ENCODE measurements around the gene NFYA. TPM values are rescaled to one million over a fixed set of nuclear protein-coding genes. Genes with fewer than 3 reads are reported as not detected.

NFYA gene
- total RNA-seq, 2 experiments from 2014 or later = 26.7 to 27.3 TPM

GRCh38 chr6:41032830-41033229, 39.9 kb upstream of the NFYA start:
- TF ChIP-seq CTCF (IDR thresholded peaks at IDR 0.05) = no peak
- Mint-ChIP-seq H3K4me3 (no peak overlapping the region), H3K9me3 (no peaks in the 10 kb centered on the region), H3K27me3 (no peaks in the 10 kb centered on the region), H3K4me1 (ENCODE audit: low read depth) (peaks cover 19% of the 10 kb centered on the region), H3K27ac (no peak overlapping the region), H3K36me3 (ENCODE audit: low read depth) (no peaks in the 10 kb centered on the region)
- no peaks in the 10 kb centered on the region for H3K36me3 ChIP-seq (ENCODE audit: insufficient read depth, low read length)
- peaks cover 16% of the 10 kb centered on the region for H3K4me1 ChIP-seq (ENCODE audit: insufficient read depth, low read length)
- DNase-seq (no peak), ATAC-seq (ENCODE audit: poor library complexity) (no peak)
- H3K27me3 ChIP-seq (ENCODE audit: control insufficient read depth in 1 of 2, insufficient read depth in 2 of 2, low read length in 2 of 2) = no peaks in the 10 kb centered on the region
- ChIA-PET CTCF (no interaction called here), POLR2A (no interaction called here)
- H3K27ac ChIP-seq (ENCODE audit: low read depth in 1 of 2, low read length in 2 of 2) = no peak overlapping the region
- no peaks in the 10 kb centered on the region for H3K9me3 ChIP-seq (ENCODE audit: control insufficient read depth in 1 of 2, insufficient read depth in 1 of 2, low read length in 2 of 2)
- H3K4me3 ChIP-seq (ENCODE audit: low read length) = no peak overlapping the region
- intact Hi-C loops (cut with DNase I, micrococcal nuclease) = loop anchor here in 1 of 2 experiments (10.0 kb wide), 1 partner anchor 1168 kb away; no protein-coding TSS in a partner anchor

GRCh38 chr6:41033776-41034175, 39.0 kb upstream of the NFYA start:
- Mint-ChIP-seq H3K4me1 (ENCODE audit: low read depth) (peaks cover 14% of the 10 kb centered on the region), H3K36me3 (ENCODE audit: low read depth) (no peaks in the 10 kb centered on the region), H3K9me3 (no peaks in the 10 kb centered on the region), H3K27ac (no peak overlapping the region), H3K4me3 (no peak overlapping the region), H3K27me3 (no peaks in the 10 kb centered on the region)
- no peak for ATAC-seq (ENCODE audit: poor library complexity)
- H3K27me3 ChIP-seq (ENCODE audit: control insufficient read depth in 1 of 2, insufficient read depth in 2 of 2, low read length in 2 of 2) = no peaks in the 10 kb centered on the region
- CTCF ChIA-PET = no interaction called here
- TF ChIP-seq CTCF (IDR thresholded peaks at IDR 0.05) = no peak
- DNase-seq = no peak
- POLR2A ChIA-PET = no interaction called here
- no peak overlapping the region for H3K4me3 ChIP-seq (ENCODE audit: low read length)
- intact Hi-C loops (cut with DNase I, micrococcal nuclease) = loop anchor here in 1 of 2 experiments (10.0 kb wide), 1 partner anchor 1169 kb away; no protein-coding TSS in a partner anchor
- no peak overlapping the region for H3K27ac ChIP-seq (ENCODE audit: low read depth in 1 of 2, low read length in 2 of 2)
- no peaks in the 10 kb centered on the region for H3K36me3 ChIP-seq (ENCODE audit: insufficient read depth, low read length)
- no peaks in the 10 kb centered on the region for H3K9me3 ChIP-seq (ENCODE audit: control insufficient read depth in 1 of 2, insufficient read depth in 1 of 2, low read length in 2 of 2)
- peaks cover 6% of the 10 kb centered on the region for H3K4me1 ChIP-seq (ENCODE audit: insufficient read depth, low read length)

- POLR2A ChIA-PET = interaction anchor here (1.2 kb wide), 1 partner anchor 8 kb away, joined by 3 read pairs; no protein-coding TSS in a partner anchor
- no peaks in the 10 kb centered on the region for H3K27me3 Mint-ChIP-seq
- no peak overlapping the region for H3K27ac Mint-ChIP-seq
- no peak overlapping the region for H3K27ac ChIP-seq (ENCODE audit: low read depth in 1 of 2, low read length in 2 of 2)
- H3K4me1 ChIP-seq (ENCODE audit: insufficient read depth, low read length) = no peaks in the 10 kb centered on the region
- peaks cover 7% of the 10 kb centered on the region for H3K4me1 Mint-ChIP-seq (ENCODE audit: low read depth)
- no peaks in the 10 kb centered on the region for H3K36me3 Mint-ChIP-seq (ENCODE audit: low read depth)
- no peak overlapping the region for H3K4me3 ChIP-seq (ENCODE audit: low read length)
- no peak for TF ChIP-seq CTCF (IDR thresholded peaks at IDR 0.05)
- H3K9me3 Mint-ChIP-seq = no peaks in the 10 kb centered on the region
- H3K4me3 Mint-ChIP-seq = no peak overlapping the region
- no peaks in the 10 kb centered on the region for H3K36me3 ChIP-seq (ENCODE audit: insufficient read depth, low read length)
- intact Hi-C loops (cut with DNase I, micrococcal nuclease) = loop anchor here in 1 of 2 experiments (10.0 kb wide), 1 partner anchor 1171 kb away; no protein-coding TSS in a partner anchor
- no peak for ATAC-seq (ENCODE audit: poor library complexity)
- H3K9me3 ChIP-seq (ENCODE audit: control insufficient read depth in 1 of 2, insufficient read depth in 1 of 2, low read length in 2 of 2) = no peaks in the 10 kb centered on the region
- CTCF ChIA-PET = interaction anchor here (1.2 kb wide), 1 partner anchor 8 kb away, joined by 6 read pairs; no protein-coding TSS in a partner anchor
- H3K27me3 ChIP-seq (ENCODE audit: control insufficient read depth in 1 of 2, insufficient read depth in 2 of 2, low read length in 2 of 2) = no peaks in the 10 kb centered on the region
- DNase-seq = no peak
Measured at GRCh38 chr6:41036186-41036585, 36.6 kb upstream of the NFYA start.
